GM21825 (cell line): ENCODE data around the gene NEK6.

Source experiments
- ATAC-seq: cut with Tn5 transposase; IDR thresholded peaks from one replicate; pipeline ENCODE4 v1.9.1; 2021; ENCODE audit warnings: mild to moderate bottlenecking, moderate library complexity; ENCODE audit not compliant: unreplicated experiment

The NEK6 gene

DNA sequence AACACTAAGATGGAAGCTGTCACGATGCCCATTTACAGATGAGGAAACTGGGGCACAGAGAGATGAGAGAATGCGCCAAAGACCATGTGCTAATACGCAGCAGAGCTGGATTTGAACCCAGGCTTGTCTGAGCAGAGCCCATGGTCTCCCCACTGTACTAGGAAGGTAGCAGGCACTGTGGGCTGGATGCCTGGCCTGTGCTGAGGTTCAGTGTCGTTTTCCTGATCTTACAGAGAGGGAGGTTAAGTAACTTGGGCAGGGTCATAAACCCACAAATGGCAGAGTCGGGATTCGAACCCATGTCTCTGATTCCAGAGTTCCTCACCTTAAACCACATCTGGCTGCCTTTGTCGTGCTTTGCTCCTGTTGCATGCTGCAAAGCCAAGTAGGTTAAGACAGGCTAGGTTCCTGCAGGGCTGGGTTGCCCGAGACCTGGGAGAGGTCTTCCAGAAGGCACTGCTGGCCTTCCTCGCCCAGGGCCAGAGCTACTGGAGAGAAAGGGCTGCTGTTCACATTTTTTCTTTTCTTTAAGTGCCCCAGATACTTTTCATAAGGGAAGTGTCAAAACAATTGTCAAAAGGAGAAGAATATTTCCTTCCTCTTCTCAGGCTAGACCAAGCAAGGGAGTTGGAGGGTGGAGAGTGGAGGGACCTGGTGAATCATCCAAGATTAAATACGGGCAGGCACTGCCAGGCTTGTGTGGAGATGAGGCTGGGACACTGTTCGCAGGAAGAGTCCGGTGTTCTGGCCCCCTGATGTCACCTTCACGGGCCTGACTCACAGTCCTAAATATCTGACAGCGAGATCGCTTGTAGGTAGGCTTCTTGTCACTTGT lies 3.2 kb downstream of the NEK6 start:
- no peak for ATAC-seq

DNA sequence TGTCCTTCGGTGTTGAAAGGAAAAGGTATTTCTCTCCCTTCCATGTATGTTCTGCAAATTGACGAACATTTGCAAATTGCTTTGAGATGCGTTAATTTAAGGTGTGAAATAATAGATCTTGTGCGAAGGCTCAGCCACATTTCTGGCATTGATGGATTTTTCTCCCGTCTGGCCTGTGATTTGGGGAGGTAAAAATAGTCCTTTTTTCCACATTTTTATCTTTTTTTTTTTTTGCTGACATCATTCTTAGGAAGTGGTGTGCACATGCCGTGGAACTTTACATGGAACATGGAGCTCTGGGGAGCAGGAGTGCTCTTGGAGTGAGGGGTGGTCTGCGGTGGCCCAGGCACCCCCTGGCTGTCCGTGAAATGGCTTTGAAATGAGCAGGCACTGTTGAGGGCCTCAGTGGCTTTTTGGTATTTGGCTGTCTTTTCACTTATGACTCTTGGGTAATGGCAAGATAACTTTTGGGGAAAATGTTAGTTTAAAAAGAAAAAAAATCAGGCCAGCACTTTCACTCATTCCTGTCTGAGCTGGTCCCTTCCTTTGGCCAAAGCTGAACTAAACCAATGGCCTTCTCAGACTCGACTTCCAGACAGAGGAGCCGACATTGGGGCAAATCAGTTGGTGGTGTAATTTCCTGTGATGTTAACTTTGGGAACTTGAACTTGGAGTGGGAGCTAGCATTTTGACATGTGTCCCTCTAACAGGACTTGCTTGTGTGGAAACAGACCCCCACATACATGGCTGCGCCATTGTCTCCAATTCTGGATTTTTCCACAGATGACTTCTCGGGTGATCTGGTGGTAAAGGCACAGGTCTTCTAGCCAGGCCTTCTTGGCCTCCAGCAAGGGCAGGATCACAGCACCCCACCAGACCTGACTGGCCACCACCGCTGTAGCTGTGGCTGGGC lies 4.2 kb downstream of the NEK6 start:
- ATAC-seq: no peak

DNA sequence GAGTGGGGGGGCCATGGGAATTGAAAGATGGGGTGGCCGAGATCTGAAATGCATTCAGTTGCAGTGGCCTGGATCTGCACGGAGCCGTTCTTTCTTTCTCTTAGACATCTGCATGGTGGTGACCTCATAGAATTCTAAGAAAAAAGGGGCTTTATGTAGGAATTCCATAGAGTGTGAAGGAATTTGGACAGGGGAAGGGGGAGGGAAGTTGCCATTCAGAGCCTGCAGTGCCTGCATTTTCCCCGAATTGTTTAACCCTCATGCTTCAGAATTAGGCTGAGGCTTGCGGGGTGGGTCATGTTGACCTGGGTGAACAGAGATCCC lies 4.9 kb downstream of the NEK6 start:
- ATAC-seq: no peak

DNA sequence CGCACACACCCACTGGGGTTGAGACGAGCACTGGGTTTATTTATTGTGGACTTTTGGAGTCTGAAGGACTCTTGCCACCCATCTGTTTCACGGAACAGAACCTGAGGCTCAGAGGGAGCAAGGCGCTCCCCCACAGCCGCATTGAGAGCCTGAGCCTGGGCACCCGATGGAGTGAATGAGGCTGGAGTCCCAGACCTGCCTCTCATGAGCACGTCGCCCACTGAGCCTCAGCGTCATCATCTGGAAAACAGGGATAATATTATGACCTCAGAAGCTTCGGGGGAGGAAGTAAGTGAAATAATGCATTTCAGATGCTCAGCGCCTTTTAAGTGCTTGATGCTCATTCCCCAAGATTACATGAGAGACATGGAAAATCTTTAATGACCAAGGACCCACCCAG lies 5.5 kb downstream of the NEK6 start:
- ATAC-seq: no peak

DNA sequence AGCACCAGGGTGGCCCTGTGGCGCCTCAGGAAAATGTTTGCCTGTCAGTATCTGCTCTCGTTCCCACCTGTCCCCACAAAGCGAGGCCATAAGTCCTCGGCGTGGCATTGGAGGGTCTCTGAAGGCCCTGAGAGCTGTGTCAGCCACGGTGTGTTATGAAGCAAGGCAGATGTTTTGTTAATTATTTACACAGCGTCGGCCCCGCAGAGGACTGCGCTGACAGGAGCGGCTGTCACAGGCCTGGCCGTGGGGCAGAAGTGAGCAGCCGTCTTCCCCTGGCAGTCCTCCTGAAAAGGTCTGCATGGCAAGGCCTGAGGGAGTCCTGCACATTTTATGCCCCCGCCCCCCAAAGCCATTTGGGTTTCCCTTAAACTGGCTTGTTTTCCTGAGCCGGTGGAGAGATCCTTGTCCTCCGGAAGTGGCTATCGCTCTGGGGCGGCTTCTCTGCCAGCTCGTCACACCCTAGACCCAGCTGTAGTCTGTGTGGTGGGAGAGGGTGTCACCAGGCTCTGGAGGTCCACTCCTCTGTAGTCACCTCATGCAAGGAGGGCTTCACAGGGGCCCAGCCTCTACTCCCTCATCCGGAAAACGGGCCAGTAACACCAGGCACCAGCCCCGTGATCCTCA lies 6.2 kb downstream of the NEK6 start:
- ATAC-seq: no peak

DNA sequence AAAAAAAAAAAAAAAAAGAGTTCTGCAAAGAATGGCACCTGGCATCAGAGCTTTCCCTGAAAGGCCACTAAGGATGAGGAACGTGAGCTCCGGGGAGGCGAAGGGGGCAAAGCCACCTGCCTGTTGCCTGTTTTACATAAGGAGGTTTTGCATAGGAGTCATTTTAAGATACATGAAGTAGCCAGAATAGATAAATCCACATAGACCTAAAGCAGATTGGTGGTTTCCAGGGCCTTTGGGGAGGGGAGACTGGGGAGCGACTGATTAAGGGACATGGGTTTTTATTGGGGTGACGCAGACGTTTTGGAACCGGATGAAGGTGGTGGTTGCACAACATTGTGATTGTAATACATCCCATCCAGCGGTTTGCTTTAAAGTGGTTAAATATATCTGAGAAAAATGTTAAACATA lies 7.1 kb downstream of the NEK6 start:
- ATAC-seq: peak; percentile 49

DNA sequence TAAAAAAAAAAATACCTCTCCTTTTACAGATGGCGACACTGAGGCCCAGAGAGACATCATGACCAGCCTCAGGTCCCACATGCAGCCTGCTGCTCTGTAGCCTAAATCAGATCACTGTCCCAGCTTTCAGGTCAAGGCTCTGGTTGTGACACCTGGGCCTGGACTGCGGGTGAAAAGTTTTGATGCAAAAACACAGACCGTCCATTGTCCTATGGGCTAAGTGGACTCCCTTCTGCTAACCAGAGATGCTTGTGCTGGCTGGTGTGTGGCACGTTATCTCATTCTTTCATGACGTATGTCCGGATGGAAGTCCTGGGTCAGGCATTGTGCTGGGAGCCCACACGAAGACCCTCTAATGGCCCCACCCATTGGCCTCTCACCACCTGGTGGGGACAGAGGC lies 7.8 kb downstream of the NEK6 start:
- ATAC-seq: no peak

DNA sequence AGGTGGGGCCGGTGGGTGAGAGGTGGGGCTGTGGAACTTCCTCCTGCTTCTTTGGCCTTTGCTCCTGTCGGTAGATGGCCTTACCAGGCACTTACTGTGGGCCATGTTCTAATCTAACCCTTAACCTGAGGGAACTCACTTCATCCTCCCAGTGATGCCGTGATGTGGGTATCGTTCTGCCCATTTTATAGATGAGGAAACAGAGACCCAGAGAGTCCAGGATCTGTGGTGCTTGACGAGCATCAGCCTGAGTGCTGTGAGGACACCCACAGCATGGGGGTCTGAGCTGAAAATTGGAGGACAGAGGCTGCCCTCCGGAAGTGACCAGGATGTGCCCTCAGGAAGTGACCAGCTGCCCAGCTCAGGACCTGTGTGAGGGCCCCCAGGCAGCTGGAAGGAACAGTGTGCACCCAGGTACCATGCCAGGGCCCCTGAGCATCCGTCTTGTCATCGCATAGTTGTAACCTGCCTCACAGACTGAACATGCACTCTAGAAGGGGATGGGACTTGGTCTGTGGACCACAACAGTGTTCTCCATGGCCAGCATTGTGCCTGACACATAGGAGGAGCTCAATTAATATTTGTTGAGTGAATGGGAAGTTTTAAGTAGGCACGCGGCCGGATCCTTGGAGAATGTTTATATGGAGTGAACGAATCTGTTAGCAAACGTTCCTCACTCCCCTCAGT lies 8.5 kb downstream of the NEK6 start:
- ATAC-seq: no peak

DNA sequence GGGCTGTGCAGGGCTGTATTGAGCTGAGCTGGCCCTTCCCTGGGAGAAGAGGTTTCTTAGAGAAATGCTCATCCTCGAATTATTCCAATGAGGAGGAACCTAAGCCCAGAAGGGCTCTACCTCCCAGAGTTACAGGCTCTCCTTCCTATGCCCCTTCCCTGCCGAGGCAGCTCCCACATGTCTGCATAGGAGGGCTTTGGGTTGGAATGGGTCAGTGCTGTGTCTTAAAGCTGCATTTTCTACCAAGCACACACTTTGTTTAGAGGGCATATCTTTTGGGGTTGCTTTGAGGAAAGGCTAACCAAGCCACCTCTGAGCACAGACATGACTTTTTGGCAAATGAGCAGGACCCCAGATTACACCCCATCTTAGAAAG lies 9.1 kb downstream of the NEK6 start:
- no peak for ATAC-seq

DNA sequence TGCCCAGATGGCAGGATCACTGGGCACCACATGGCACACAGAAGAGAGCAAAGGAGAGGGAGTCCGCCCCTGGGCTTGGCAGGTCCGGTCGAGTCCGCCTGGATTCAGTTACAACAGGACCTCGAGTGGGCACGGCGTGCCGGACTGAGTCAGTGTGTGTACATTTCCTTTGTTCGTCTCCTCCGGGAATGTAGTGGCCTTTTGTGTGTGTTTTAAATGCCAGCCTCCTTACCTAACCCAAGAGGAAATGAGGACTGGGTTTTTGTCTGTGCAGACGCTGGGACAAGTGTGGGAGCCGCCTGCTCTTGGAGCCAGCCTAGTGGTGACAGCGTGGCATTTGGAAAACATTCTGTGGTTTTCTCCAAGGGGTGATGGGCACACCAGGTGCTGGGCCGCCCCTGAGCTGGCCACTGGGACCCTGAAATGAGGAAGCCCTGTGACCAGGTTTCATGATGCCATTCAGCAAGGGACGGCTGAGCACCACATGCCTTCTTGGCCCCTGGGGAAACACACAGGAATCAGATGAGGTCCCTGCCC lies 9.6 kb downstream of the NEK6 start:
- no peak for ATAC-seq

DNA sequence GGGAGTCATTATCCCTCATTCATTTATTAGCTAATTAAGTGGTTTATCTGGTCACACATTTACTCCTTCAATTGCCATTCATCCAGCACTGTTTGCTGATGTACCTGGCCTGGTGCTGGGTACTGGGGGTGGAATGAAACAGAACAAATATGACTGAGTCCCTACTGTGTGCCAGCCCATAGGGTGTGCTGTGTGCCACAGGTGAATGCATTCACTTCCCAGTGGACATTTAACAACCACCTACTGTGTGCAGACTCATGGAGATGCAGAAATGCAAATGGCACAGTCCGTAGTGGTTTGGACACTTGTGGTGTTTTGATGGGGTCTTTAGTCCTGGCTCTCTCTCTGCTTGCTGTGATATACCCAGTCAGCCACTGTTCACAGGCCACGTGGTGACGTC lies 10.5 kb downstream of the NEK6 start:
- no peak for ATAC-seq

DNA sequence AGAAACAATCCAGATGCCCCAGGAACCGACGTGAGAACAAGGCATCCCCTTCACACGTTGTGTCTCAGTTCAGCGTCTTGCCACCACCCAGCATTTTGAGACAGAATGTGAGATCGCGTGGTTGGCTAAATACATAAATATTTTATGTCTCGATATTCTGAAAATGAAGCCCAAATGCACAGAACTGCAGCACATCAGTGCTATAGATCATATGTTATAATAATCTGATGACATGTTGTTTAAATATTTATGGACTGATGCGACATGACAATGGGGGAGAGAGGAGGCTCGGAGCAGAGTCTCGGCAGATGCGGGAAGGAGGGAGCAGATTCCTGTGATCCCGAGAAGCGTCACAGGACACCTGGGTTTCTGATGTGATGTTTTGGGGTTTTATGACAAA lies 10.9 kb downstream of the NEK6 start:
- no peak for ATAC-seq

DNA sequence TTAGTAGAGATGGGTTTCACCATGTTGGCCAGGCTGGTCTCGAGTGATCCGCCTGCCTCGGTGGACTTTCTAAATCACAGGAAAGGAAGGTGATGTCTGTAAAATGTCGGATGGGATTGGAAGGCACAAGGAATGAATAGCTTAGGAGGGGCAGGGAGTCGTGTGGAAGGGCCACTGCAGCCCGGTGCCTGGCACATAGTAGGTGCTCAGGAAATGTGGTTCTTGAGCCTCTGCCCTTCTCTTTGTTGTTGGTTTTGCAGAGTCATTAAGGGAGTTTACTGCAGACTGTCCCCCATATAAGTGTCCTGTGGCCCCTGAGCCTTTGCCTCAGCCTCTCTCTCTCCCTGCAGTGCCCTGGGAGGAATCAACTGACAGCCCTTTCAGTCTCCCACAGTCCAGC lies 11.8 kb downstream of the NEK6 start:
- ATAC-seq: no peak

DNA sequence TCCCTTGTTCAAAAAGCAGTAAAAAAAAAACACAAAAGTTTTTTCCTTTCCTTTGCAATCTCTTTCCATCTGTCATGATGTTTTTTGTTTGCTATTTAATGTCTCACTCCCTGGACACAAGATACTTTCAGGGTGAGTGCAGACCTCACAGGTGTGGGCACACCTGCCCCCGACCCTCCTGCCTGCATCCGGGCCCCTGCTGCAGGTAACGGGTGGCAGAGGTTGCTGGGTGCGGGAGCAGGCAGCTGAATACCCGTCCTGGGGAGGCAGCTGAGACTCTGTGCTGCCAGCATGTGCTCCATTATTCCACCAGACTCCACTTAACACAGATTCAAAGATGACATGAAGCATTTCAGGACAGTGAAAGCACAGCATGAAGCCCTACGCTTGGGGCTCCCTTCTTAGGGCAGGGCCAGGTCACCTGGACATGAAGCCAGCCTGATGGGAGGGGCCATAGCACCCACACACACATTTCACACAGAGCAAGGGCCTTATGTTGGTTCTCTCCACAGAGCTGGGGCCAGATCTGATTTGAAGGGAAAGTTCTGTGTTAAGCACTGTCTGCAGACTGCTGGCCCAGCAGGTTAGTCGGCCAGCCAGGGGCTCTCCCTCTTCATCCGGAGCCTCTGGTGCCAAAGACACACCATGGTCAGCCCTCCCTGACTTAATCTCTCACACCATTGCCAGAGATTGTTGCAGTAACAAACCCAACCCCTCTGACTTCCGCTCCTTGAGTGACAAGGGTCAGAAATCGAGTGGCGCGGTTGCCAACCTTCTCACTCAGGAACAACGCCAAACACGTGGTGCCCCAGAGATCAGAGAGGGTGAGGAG lies 13.0 kb downstream of the NEK6 start:
- no peak for ATAC-seq

DNA sequence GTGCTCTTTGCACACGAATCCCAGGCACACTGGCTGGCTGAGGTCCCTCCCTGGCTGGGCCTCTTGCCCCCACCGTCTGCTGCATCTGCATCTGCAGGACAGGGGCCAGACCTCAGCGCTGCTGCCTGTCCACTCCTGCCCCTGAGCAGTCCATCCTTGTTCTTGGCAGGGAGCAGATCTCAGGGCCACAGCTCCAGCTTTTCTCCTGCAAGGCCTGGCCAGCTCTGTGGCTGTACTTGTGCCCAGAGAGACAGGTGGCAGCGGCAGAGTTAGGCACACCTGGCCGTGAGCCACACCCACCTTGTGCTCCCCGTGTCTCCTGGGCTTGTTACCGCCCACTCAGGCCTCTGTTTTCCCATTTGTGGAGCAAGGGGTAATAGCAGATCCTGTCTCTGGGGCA lies 13.9 kb downstream of the NEK6 start:
- ATAC-seq: no peak

DNA sequence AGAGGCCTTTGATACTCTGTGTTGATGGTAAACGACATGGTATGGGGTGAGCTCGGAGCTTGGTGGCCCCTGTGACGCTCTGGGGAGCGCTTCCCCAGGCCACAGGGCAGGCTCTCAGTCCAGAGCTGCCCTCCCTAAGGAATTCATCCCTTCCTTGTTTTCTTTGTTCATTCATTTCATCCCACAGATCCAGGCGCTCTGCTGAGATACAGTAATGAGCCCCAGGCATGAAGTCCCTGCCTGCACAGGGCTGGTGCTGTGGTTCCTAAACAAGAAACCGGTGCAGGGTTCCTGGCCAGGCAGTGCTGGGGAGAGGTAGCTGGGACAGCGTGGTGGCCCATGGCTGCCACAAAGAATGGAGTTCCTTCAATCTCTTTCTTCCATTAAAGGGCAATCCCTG lies 14.4 kb downstream of the NEK6 start:
- no peak for ATAC-seq

DNA sequence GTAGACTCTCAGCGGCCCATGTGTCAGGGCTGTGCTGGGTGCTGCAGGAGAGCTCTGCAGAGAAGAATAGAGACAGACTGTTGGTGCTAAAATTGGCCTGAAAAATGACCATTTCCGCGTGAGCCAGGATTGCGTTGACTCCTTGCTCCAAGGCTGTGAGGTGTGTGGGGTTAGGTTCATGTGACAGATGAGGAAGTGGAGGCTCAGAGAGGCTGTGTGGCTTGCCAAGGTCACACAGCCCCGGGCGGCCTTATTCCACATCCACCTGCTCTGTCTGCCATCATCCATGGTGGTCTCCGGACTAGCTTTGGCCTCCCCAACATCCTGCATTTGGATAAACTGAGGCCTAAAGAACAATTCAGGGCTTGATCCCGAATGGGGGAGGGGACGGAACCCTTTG lies 15.2 kb downstream of the NEK6 start:
- ATAC-seq: no peak

DNA sequence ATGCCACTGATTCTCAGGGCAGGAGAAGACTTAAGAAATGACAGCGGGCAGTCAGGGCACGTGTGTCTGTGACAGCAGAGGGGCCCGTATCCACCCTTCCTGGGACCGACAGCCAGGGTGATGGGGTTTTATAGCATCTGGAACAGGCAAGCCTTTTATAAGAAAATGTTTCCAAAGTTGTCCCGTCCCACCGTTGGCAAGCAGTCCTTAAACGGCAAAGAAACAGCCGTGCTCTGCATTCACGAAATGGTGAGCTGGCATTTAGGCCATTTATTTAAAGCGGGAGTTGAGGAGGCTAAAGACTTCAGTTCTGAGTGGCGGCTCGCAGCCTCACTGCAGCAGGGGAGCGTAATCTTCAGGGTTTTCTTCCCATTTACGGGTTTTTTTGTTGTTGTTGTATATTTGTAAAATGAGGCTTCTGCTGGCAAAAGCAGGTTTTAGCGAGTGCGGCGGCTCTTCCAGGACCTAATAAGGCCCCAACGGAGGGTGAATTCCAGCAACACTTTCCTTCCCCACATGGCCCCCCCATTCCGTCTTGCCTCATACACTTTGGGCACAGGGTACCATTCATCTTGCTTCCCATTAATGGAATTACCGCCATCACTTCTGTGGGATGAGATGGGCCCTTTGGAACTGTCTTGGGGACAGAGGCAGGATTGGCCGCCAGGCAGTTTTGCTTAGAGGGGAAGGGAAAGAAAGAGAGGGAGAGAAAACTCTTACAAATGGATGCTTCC lies 15.8 kb downstream of the NEK6 start:
- no peak for ATAC-seq

DNA sequence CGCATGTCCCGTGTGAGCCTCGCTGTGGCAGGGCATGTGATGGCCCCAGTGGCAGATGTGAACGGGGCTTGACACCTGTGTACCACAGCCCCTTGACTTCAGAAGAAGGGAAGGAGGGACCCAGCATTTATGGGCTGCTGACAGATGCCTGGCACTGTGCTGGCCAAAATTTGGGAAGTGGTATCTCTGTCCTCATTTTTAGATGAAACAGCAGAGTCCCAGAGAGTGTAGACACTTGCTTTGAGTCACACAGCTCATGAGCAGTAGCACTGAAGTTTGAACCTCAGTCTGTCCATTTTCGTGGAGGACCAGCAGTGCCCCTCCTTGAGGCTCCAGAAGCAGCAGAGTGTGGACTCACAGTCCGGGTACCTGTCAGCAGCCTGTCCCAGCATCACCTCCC lies 16.5 kb downstream of the NEK6 start:
- no peak for ATAC-seq

DNA sequence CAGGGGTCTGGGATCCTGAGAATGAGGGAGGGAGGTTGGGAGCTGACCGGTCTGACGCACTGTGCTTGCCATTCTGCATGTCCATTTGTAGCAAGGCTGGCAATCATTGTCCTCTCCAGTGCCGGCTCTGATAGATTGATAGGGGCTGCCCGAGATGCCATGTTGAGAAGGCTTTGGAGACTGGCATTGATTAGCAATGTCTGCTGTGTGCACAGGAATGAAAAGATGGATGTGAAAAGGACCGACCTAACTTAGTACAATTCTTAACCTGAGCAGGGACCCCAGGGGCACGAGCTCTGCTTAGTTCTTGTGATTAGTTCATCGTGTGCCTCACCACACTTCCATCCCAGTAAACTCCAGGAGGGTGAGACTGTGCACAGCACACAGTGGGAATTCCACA lies 17.0 kb downstream of the NEK6 start:
- no peak for ATAC-seq
